KOPT-K1 (cell line): ENCODE data around the gene ANKRD11.
"Not testable (repeated sequence)": the region's sequence is repeated elsewhere in the genome, so short reads cannot be mapped to it uniquely, and the experiment has no call there.

ENCODE experiments used
- H3K27ac ChIP-seq: fragments of 200-600 bp; sonication (generic); 2 replicates; pipeline ENCODE4 v1.5.1; 2016; ENCODE audit warnings: antibody characterized with exemption, mild to moderate bottlenecking, low read depth, low read length; ENCODE audit not compliant: poor library complexity, severe bottlenecking
- H3K36me3 ChIP-seq: fragments of 200-600 bp; sonication (generic); 2 replicates; pipeline ENCODE4 v1.5.1; 2017; ENCODE audit warnings: antibody characterized with exemption, mild to moderate bottlenecking, low read length, moderate library complexity; ENCODE audit not compliant: insufficient read depth
- H3K9me3 ChIP-seq: fragments of 200-600 bp; sonication (generic); 2 replicates; pipeline ENCODE4 v1.5.1; 2017; ENCODE audit warnings: antibody characterized with exemption, low read length, mild to moderate bottlenecking; ENCODE audit not compliant: insufficient read depth, poor library complexity, severe bottlenecking

The ANKRD11 gene

GRCh38 chr16:89334988-89335802 is 155.2 kb downstream of the ANKRD11 start:
- Histone ChIP-seq H3K9me3 (no peaks in the 10 kb centered on the region), H3K27ac (no peak overlapping the region), H3K36me3 (no peaks in the 10 kb centered on the region)

DNA sequence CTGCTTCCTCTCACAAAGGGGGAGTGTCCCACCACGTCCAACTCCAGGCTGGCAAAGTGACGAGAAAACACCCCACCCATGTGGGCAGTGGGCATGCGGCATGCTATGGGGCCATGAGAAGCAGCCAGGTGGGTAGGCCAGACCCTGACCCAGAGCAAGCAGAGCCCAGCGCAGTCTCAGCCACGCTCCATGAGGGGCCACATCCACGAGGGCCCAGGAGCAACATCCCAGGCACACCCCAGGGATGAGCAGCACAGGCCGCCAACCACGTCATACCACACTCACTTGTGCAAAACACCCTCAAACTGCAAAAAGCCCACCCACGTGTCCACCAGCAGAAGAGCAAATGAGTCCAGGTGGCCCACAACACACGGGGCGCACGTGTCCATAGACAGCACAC is 155.9 kb downstream of the ANKRD11 start:
- H3K36me3 ChIP-seq: no peaks in the 10 kb centered on the region
- H3K27ac ChIP-seq: no peak overlapping the region
- no peaks in the 10 kb centered on the region for H3K9me3 ChIP-seq

DNA sequence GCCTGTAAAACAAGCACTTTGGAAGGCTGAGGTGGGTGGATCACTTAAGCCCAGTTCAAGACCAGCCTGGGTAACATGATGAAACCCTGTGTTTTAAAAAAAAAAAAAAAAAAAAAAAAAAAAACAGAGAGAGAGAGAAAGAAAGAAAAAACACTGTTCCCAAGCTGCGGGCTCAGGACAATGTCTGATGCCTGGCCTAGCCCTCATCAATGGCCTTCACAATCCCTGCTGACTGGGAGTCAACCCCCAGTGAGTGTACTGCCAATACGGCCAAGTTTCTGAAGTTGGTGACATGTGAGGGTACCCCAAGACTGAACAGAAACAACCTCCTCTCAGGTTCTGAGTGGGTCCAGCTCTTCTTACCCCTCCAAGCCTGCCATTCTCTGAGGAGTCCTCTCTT is 156.3 kb downstream of the ANKRD11 start:
- Histone ChIP-seq H3K36me3 (peaks cover 3% of the 10 kb centered on the region), H3K27ac (no peak overlapping the region), H3K9me3 (no peaks in the 10 kb centered on the region)

- not testable (repeated sequence) for H3K9me3 ChIP-seq, H3K27ac ChIP-seq, H3K36me3 ChIP-seq
Measured at GRCh38 chr16:89333401-89334001, 156.9 kb downstream of the ANKRD11 start.

DNA sequence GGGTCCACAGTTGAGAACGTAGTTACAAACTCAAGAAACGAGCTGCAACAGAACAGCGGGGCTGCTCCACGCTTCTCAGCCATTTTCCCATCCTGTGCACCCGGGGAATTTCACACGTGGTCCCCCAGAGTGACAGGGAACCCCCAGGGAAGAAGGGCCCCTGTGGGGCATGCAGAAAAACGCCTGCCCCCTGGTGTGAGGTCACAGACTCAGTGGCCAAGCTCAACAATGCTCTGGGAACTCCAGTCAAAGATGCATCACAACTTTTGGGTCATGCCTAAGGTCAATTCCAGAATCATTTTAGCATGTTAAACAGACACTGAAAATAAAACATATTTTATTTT is 157.5 kb downstream of the ANKRD11 start:
- Histone ChIP-seq H3K9me3 (no peaks in the 10 kb centered on the region), H3K36me3 (peaks cover 14% of the 10 kb centered on the region), H3K27ac (no peak overlapping the region)

DNA sequence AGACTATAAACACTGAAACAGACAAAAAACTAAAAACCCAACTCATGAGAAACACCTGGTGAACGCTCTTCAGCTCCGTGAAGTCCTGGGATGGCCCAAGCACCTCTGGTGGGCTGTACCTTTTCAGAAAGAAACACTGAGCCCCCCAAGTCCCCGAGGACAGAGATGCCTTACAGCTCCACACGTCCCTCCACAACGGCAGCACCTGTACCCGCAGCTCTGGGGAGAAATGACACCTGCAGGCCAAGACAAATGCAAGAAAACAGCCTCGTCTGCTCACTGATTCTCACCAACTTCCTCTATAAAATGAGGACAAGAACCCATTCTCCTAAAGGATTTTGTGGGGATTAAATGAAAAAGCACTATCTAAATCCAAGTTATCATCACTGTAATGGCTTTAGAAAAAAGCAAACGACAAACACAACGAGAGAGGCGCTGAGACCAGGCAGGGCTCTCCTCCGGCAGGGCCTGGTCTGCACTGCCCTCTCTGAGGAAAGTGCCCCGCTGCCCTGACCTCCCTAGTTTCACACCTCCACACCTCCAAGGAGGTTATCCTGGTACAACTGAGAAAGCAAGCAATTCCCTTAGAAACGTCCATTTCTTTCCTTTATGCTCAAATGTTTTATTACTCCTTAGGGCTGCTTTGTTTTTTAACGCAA is 158.0 kb downstream of the ANKRD11 start:
- H3K9me3 ChIP-seq: no peaks in the 10 kb centered on the region
- peaks cover 14% of the 10 kb centered on the region for H3K36me3 ChIP-seq
- H3K27ac ChIP-seq: no peak overlapping the region

DNA sequence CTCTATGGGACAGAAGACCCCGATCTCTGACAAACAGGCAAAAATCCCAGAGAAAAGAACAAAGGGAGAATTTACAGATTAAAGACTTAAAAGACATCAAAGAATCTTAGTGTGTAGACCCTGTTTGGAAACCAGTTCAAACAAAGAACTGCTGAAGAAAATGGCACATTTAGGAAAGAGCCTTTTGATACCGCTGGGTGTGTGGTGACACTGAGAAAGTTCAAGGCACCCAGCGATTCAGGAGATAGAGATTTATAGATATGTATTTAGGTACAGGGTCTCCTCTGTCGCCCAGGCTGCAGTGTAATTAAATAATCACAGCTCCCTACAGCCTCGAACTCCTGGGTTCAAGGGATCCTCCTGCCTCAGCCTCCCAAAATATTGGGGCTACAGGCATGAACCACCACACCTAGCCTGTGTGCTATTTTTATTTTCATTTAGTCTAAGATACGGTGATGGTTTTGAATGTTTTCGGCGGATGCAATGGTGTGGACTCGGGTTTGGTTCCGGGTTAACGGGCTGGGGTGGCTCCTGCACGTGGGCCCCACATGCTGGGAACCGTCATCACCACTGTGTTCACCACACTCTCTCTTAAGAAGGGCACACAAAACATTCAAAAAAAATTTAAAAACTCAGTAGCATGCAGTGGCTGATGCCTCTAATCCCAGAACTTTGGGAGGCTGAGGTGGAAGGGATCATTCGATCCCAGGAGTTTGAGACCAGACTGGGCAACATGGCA is 158.8 kb downstream of the ANKRD11 start:
- Histone ChIP-seq H3K36me3 (peaks cover 14% of the 10 kb centered on the region), H3K9me3 (no peaks in the 10 kb centered on the region), H3K27ac (no peak overlapping the region)

- Histone ChIP-seq H3K27ac (no peak overlapping the region), H3K9me3 (no peaks in the 10 kb centered on the region), H3K36me3 (peaks cover 14% of the 10 kb centered on the region)
Measured at GRCh38 chr16:89330177-89330856, 160.0 kb downstream of the ANKRD11 start.

- H3K36me3 ChIP-seq: peaks cover 19% of the 10 kb centered on the region
- not testable (repeated sequence) for H3K9me3 ChIP-seq, H3K27ac ChIP-seq
Measured at GRCh38 chr16:89329830-89330176, 160.6 kb downstream of the ANKRD11 start.

DNA sequence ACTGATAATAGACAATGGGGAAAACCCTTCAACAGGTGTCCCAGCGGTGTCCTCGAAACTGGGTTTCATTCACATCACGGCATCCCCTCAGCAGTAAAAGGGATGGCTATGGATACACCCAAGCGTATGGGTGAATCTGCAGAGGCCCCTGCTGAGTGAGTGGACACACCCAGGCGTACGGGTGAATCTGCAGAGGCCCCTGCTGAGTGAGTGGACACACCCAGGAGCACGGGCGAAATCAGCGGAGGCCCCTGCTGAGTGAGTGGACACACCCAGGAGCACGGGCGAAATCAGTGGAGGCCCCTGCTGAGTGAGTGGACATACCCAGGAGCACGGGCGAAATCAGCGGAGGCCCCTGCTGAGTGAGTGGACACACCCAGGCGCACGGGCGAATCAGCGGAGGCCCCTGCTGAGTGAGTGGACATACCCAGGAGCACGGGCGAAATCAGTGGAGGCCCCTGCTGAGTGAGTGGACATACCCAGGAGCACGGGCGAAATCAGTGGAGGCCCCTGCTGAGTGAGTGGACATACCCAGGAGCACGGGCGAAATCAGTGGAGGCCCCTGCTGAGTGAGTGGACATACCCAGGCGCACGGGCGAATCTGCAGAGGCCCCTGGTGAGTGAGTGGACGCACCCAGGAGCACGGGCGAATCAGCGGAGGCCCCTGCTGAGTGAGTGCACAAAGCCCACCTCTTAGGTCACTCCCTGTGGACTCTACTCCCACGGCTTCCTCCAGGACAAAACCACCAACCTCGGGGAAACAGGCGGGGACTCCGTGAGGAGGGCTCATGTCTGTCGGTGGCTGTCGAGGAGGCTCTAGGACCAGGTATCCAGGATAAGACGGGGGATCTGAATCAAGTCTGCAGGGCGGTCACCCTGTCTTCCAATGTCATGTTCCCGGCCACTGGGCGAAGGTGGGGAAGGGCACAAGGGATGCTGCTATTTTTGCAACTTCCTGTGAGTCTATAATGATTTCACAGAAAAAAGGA is 161.7 kb downstream of the ANKRD11 start:
- H3K9me3 ChIP-seq, H3K27ac ChIP-seq: not testable (repeated sequence)
- peaks cover 26% of the 10 kb centered on the region for H3K36me3 ChIP-seq

GRCh38 chr16:89326721-89327120 is 163.6 kb downstream of the ANKRD11 start:
- no peaks in the 10 kb centered on the region for H3K9me3 ChIP-seq
- H3K36me3 ChIP-seq: peaks cover 38% of the 10 kb centered on the region
- H3K27ac ChIP-seq: no peak overlapping the region

DNA sequence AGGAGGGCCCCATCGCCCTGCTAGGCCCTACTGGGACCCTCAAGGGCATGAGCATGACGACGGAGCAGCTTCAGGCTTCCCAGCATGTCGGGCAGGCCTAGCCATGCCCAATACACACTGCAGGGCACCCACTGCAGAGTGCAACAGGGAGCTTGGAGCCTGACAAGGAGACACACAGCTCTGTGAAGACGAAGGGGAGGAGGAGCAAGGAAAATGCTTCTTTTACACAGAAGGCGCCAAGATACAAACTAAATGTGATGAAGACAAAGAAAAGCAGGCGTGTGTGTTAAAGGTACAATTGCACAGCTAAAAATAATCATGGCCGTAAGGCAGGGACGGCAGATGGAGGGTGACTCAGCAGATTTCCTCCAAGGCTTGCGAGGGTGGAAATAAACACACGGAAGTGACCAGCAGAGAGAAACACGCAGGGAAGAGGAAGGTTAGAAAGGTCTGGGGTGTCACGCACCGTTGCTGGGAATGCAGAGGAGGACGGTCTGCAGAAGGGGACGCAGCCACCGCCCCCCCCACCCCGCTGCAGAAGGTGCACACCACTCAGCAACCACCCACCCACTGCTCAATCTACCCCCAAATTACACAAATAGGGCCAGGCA is 164.4 kb downstream of the ANKRD11 start:
- H3K36me3 ChIP-seq: peaks cover 38% of the 10 kb centered on the region
- H3K27ac ChIP-seq: no peak overlapping the region
- H3K9me3 ChIP-seq: no peaks in the 10 kb centered on the region

DNA sequence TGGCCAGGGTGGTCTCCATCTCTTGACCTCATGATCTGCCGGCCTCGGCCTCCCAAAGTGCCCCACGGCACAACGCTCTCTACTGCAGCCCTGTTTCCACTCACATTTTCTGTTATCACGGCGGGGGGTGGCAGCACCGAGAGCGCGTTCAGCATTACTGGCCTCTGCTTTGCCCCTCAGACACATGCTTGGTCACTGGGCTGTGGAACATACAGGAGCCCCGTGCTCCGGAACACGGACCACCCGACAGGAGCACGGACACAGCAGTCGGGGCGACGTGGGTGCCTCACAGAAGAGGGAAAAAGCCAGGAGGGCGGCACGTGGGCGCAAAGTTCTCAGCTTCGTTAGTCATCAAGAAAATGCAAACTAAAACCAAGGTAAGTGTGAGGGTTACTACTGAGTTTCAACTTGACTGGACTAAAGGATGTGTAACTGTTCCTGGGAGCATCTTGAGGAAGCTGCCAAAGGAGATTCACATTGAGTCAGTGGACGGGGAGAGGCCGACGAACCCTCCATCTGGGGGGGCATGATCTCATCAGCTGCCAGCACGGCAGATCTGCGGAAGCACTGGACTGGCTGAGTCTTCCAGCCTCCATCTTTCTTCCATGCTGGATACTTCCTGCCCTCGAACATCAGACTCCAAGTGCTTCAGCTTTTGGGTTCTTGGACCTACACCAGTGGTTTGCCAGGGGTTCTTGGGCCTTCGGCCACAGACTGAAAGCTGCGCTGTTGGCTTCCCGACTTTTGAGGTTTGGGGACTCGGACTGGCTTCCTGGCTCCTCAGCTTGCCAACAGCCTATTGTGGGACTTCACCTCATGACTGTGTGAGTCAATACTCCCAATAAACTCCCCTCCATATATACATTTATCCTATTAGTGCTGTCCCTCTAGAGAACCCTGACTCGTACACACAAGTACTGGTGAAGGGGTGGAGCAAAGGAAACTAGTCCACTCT is 166.0 kb downstream of the ANKRD11 start:
- peaks cover 38% of the 10 kb centered on the region for H3K36me3 ChIP-seq
- no peak overlapping the region for H3K27ac ChIP-seq

More for the DNA sequence above, 166.0 kb downstream of the ANKRD11 start:
- H3K9me3 ChIP-seq: no peaks in the 10 kb centered on the region
